Measurements from ENCODE around the gene STXBP1. TPM values are rescaled to one million over a fixed set of nuclear protein-coding genes. Genes with fewer than 3 reads are reported as not detected.

STXBP1 gene
- total and polyA plus RNA-seq, 8 donors: 5.2 to 77.7 (median 17.6) TPM

DNA sequence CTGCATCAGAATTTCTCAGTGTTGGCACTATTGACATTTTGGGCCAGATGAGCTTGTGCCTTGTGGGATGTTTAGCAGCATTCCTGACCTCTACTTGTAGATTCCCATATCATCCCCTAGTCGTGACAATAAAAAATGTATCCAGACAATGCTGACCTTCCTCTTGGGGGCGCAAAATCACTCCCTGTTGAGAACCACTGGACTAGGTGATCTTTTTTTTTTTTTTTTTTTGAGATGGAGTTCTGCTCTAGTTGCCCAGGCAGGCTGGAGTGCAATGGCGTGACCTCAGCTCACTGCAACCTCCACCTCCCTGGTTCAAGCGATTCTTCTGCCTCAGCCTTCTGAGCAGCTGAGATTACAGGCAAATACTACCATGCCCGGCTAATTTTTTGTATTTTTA lies 22.6 kb downstream of the STXBP1 start:
- 81 to 94% (median 89%) methylated on average over 5 of the region's 5 CpGs for WGBS, 5 donors
- intact Hi-C loops (cut with DNase I; ENCODE audit: low total_unique reads): no loop called here
- no peaks in the 10 kb centered on the region for H3K27me3 ChIP-seq
- H3K27ac ChIP-seq: peak overlapping the region in 1 of 5 donors; percentile 15
- H3K4me3 ChIP-seq: no peak overlapping the region
- TF ChIP-seq EP300 (IDR thresholded peaks at IDR 0.05) (no peak), POLR2AphosphoS5 (IDR thresholded peaks at IDR 0.05) (no peak), POLR2A (IDR thresholded peaks at IDR 0.05) (no peak)
- TF ChIP-seq, protein P1, sequence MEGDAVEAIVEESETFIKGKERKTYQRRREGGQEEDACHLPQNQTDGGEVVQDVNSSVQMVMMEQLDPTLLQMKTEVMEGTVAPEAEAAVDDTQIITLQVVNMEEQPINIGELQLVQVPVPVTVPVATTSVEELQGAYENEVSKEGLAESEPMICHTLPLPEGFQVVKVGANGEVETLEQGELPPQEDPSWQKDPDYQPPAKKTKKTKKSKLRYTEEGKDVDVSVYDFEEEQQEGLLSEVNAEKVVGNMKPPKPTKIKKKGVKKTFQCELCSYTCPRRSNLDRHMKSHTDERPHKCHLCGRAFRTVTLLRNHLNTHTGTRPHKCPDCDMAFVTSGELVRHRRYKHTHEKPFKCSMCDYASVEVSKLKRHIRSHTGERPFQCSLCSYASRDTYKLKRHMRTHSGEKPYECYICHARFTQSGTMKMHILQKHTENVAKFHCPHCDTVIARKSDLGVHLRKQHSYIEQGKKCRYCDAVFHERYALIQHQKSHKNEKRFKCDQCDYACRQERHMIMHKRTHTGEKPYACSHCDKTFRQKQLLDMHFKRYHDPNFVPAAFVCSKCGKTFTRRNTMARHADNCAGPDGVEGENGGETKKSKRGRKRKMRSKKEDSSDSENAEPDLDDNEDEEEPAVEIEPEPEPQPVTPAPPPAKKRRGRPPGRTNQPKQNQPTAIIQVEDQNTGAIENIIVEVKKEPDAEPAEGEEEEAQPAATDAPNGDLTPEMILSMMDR (IDR thresholded peaks at IDR 0.05): no peak
- H3K4me1 ChIP-seq: peaks cover 0 to 32% (median 14%) of the 10 kb centered on the region in 4 donors
- DNase-seq: no peak
- no peaks in the 10 kb centered on the region for H3K36me3 ChIP-seq
- H3K9me3 ChIP-seq: no peaks in the 10 kb centered on the region

DNA sequence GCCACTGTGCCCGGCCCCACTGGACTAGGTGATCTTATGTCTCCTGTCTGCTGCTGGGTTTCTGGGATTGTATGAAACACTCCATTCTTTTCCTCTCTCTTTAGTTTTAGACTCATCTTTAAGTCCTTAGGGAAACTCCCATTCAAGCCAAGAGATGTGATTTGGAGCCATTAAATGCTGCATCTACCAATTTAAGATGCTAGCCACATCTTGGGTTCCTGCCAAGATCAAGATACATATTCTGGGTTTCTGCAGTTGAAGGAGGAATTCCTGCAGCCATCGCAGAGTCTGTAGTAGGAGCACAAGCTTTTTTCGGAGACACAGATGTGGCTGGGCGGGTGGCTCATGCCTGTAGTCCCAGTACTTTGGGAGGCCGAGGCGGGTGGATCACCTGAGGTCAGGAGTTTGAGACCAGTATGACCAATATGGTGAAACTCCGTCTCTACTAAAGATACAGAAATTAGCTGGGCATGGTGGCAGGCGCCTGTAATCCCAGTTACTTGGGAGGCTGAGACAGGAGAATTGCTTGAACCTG lies 23.2 kb downstream of the STXBP1 start:
- Histone ChIP-seq H3K9me3 (no peaks in the 10 kb centered on the region), H3K27ac (no peak overlapping the region), H3K4me3 (no peak overlapping the region), H3K36me3 (no peaks in the 10 kb centered on the region), H3K27me3 (no peaks in the 10 kb centered on the region), H3K4me1 (peaks cover 0 to 27% (median 12%) of the 10 kb centered on the region in 4 donors)
- no peak for DNase-seq
- 89 to 97% (median 92%) methylated on average over 8 of the region's 8 CpGs for WGBS, 5 donors
- TF ChIP-seq POLR2A (IDR thresholded peaks at IDR 0.05): no peak
- intact Hi-C loops (cut with DNase I; ENCODE audit: low total_unique reads): no loop called here

DNA sequence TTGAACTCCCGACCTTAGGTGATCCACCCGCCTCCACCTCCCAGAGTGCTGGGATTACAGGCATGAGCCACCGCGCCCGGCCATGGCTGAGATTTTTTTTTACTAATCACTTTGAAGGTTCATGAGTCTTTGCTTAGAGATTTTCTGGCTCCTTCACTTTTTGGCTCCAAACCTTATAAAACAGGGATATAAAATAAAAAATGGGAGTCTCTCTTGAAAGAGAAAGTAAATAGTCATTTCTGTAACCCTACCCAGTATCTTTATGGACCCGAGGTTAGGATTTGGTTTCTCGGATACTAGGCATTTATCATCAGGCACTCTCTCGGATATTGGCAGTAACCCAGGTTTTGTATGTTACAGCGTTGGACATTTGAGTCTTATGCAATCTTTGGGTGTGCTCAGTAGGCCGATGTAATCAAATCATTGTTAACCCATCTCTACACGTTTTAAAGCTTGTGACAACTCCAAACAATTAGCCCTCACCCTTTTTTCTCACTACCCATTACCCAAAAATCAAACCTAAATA lies 25.3 kb downstream of the STXBP1 start:
- no peaks in the 10 kb centered on the region for H3K9me3 ChIP-seq
- intact Hi-C loops (cut with DNase I; ENCODE audit: low total_unique reads): no loop called here
- H3K4me1 ChIP-seq: peaks cover 0 to 37% (median 18%) of the 10 kb centered on the region in 4 donors
- WGBS, 5 donors: 28 to 42% (median 31%) methylated on average over 11 of the region's 11 CpGs
- H3K4me3 ChIP-seq: peak overlapping the region in 1 of 4 donors; percentile 7
- H3K27me3 ChIP-seq: no peaks in the 10 kb centered on the region
- H3K36me3 ChIP-seq: no peaks in the 10 kb centered on the region
- DNase-seq: peak in 1 of 2 donors; percentile 84
- peak in 1 of 3 donors; percentile 66 for TF ChIP-seq POLR2AphosphoS5 (IDR thresholded peaks at IDR 0.05)
- TF ChIP-seq, protein P1 (IDR thresholded peaks at IDR 0.05): no peak
- H3K27ac ChIP-seq: peak overlapping the region in 3 of 5 donors; percentile 60 to 62 (median 60)

DNA sequence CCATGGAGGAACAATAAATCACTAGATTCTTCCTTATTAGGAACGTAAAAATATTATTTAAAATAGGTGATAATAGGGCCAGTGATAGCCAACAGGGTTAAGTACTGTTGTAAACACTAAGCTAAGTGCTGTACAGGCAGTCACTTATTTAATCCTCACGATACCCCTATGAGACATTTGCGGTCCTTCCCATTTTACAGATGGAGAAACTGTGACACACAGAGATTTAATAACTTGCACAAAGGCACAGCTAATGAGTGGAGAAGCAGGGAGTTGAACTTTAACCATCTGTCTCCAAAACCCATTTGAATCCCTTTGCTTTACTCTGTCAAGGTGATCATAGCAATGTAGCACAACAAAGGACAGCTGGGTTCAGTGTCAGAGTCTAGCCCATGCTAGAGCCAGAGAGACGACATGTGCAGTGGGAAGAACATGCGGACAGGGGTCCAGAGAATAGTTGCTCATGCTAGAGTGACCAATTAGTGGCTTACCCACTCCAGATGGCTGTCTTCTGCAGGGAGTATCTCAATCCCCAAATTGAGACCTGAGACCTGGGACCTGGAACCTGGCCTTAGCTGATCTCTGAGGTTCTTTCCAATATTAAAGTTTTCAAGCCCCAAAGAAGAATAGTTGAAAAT lies 28.9 kb downstream of the STXBP1 start:
- Histone ChIP-seq H3K4me1 (peaks cover 0 to 49% (median 23%) of the 10 kb centered on the region in 4 donors), H3K4me3 (no peak overlapping the region), H3K27ac (no peak overlapping the region), H3K36me3 (no peaks in the 10 kb centered on the region), H3K9me3 (no peaks in the 10 kb centered on the region), H3K27me3 (no peaks in the 10 kb centered on the region)
- no peak for TF ChIP-seq EP300 (IDR thresholded peaks at IDR 0.05)
- no peak for TF ChIP-seq POLR2A (IDR thresholded peaks at IDR 0.05)
- no peak for TF ChIP-seq POLR2AphosphoS5 (IDR thresholded peaks at IDR 0.05)
- TF ChIP-seq, protein P1 (IDR thresholded peaks at IDR 0.05): no peak
- no peak for DNase-seq
- WGBS, 5 donors: 87 to 91% (median 89%) methylated on average over 5 of the region's 5 CpGs
- intact Hi-C loops (cut with DNase I; ENCODE audit: low total_unique reads): no loop called here

Data from stomach (tissue), 9 donors.